ENCODE measurements around the gene ARFGAP2.

DNA sequence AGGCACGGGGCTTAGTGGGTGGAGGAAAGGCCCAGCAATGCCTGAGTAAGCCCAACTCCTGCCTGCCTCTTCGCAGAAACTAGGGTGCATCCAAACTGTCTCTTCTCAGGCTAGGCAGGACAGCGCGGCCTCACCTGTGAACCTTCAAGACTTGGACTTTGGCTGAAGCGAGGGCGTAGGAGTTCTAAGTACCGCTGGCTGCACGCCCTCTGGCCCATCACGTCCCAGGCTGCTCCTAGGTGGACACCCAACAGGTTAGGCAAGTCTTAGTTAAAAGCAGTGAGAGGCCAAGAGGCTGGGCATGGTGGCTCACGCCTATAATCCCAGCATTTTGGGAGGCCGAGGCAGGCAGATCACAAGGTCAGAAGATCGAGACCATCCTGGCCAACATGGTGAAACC is 36.3 kb upstream of the ARFGAP2 start:
- TF ChIP-seq, protein P1, sequence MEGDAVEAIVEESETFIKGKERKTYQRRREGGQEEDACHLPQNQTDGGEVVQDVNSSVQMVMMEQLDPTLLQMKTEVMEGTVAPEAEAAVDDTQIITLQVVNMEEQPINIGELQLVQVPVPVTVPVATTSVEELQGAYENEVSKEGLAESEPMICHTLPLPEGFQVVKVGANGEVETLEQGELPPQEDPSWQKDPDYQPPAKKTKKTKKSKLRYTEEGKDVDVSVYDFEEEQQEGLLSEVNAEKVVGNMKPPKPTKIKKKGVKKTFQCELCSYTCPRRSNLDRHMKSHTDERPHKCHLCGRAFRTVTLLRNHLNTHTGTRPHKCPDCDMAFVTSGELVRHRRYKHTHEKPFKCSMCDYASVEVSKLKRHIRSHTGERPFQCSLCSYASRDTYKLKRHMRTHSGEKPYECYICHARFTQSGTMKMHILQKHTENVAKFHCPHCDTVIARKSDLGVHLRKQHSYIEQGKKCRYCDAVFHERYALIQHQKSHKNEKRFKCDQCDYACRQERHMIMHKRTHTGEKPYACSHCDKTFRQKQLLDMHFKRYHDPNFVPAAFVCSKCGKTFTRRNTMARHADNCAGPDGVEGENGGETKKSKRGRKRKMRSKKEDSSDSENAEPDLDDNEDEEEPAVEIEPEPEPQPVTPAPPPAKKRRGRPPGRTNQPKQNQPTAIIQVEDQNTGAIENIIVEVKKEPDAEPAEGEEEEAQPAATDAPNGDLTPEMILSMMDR (IDR thresholded peaks at IDR 0.05; ENCODE audit: poor library complexity, severe bottlenecking), result no peak
- TF ChIP-seq, protein P2, sequence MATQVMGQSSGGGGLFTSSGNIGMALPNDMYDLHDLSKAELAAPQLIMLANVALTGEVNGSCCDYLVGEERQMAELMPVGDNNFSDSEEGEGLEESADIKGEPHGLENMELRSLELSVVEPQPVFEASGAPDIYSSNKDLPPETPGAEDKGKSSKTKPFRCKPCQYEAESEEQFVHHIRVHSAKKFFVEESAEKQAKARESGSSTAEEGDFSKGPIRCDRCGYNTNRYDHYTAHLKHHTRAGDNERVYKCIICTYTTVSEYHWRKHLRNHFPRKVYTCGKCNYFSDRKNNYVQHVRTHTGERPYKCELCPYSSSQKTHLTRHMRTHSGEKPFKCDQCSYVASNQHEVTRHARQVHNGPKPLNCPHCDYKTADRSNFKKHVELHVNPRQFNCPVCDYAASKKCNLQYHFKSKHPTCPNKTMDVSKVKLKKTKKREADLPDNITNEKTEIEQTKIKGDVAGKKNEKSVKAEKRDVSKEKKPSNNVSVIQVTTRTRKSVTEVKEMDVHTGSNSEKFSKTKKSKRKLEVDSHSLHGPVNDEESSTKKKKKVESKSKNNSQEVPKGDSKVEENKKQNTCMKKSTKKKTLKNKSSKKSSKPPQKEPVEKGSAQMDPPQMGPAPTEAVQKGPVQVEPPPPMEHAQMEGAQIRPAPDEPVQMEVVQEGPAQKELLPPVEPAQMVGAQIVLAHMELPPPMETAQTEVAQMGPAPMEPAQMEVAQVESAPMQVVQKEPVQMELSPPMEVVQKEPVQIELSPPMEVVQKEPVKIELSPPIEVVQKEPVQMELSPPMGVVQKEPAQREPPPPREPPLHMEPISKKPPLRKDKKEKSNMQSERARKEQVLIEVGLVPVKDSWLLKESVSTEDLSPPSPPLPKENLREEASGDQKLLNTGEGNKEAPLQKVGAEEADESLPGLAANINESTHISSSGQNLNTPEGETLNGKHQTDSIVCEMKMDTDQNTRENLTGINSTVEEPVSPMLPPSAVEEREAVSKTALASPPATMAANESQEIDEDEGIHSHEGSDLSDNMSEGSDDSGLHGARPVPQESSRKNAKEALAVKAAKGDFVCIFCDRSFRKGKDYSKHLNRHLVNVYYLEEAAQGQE (IDR thresholded peaks at IDR 0.05; ENCODE audit: borderline replicate concordance), result no peak
- TF ChIP-seq POLR2AphosphoS5 (IDR thresholded peaks at IDR 0.05) (no peak), EZH2 (IDR thresholded peaks at IDR 0.05; ENCODE audit: borderline replicate concordance, insufficient read depth, low read length, poor library complexity, severe bottlenecking) (no peak)
